Measurements from ENCODE around the gene MYO7A. TPM values are rescaled to one million over a fixed set of nuclear protein-coding genes. Genes with fewer than 3 reads are reported as not detected.

The MYO7A gene
- total RNA-seq, 1 donor from 2014 or later = 5.5 TPM

GRCh38 chr11:77106321-77106720 lies 21.7 kb upstream of the MYO7A start:
- ATAC-seq = no peak
- no peak overlapping the region for H3K27ac ChIP-seq
- no peak for TF ChIP-seq CTCF (IDR thresholded peaks at IDR 0.05)
- no peak for DNase-seq
- H3K9me3 ChIP-seq = no peaks in the 10 kb centered on the region
- H3K27me3 ChIP-seq (ENCODE audit: low read depth) = no peaks in the 10 kb centered on the region
- no peak overlapping the region for H3K4me3 ChIP-seq
- no peaks in the 10 kb centered on the region for H3K36me3 ChIP-seq
- H3K4me1 ChIP-seq = no peaks in the 10 kb centered on the region
- intact Hi-C loops (cut with DNase I) = no loop called here

GRCh38 chr11:77106759-77107158 lies 21.3 kb upstream of the MYO7A start:
- intact Hi-C loops (cut with DNase I) = no loop called here
- H3K36me3 ChIP-seq = no peaks in the 10 kb centered on the region
- no peaks in the 10 kb centered on the region for H3K27me3 ChIP-seq (ENCODE audit: low read depth)
- no peaks in the 10 kb centered on the region for H3K9me3 ChIP-seq
- no peak for TF ChIP-seq CTCF (IDR thresholded peaks at IDR 0.05)
- ATAC-seq (no peak), DNase-seq (no peak)
- no peaks in the 10 kb centered on the region for H3K4me1 ChIP-seq
- H3K4me3 ChIP-seq = no peak overlapping the region
- no peak overlapping the region for H3K27ac ChIP-seq

- intact Hi-C loops (cut with DNase I) = no loop called here
- H3K4me3 ChIP-seq = no peak overlapping the region
- no peak overlapping the region for H3K27ac ChIP-seq
- no peaks in the 10 kb centered on the region for H3K36me3 ChIP-seq
- DNase-seq (no peak), ATAC-seq (peak; percentile 34 to 40)
- no peaks in the 10 kb centered on the region for H3K4me1 ChIP-seq
- no peak for TF ChIP-seq CTCF (IDR thresholded peaks at IDR 0.05)
- no peaks in the 10 kb centered on the region for H3K27me3 ChIP-seq (ENCODE audit: low read depth)
- H3K9me3 ChIP-seq = no peaks in the 10 kb centered on the region
Observed at GRCh38 chr11:77107950-77108349, 20.1 kb upstream of the MYO7A start.

- intact Hi-C loops (cut with DNase I) = no loop called here
- no peaks in the 10 kb centered on the region for H3K36me3 ChIP-seq
- H3K4me1 ChIP-seq = no peaks in the 10 kb centered on the region
- H3K9me3 ChIP-seq = no peaks in the 10 kb centered on the region
- TF ChIP-seq CTCF (IDR thresholded peaks at IDR 0.05) = no peak
- no peak overlapping the region for H3K4me3 ChIP-seq
- no peak overlapping the region for H3K27ac ChIP-seq
- DNase-seq = no peak
- no peaks in the 10 kb centered on the region for H3K27me3 ChIP-seq (ENCODE audit: low read depth)
- ATAC-seq = no peak
Observed at GRCh38 chr11:77108436-77108835, 19.6 kb upstream of the MYO7A start.

- no peak for TF ChIP-seq CTCF (IDR thresholded peaks at IDR 0.05)
- Histone ChIP-seq H3K4me1 (no peaks in the 10 kb centered on the region), H3K4me3 (no peak overlapping the region), H3K27ac (no peak overlapping the region), H3K36me3 (no peaks in the 10 kb centered on the region), H3K27me3 (ENCODE audit: low read depth) (no peaks in the 10 kb centered on the region), H3K9me3 (no peaks in the 10 kb centered on the region)
- ATAC-seq (no peak), DNase-seq (no peak)
- intact Hi-C loops (cut with DNase I) = no loop called here
Observed at GRCh38 chr11:77109236-77110019, 18.6 kb upstream of the MYO7A start.
